H1 (cell line): ENCODE measurements around the gene GPR42. TPM values are rescaled to one million over a fixed set of nuclear protein-coding genes. Genes with fewer than 3 reads are reported as not detected.

ENCODE experiments used
- CTCF ChIA-PET: fragments of 300-600 bp; sonication (Branson Sonifier 250); formaldehyde crosslinking; loops from one replicate; lab custom pipeline; 2021; ENCODE audit not compliant: partially characterized antibody; lab: Charles Lee
- POLR2A ChIA-PET: fragments of 300-600 bp; sonication (Branson Sonifier 250); formaldehyde crosslinking; loops from one replicate; lab custom pipeline; 2021; ENCODE audit warnings: inconsistent platforms; ENCODE audit not compliant: partially characterized antibody; lab: Charles Lee
- DNase-seq, 2 experiments: peaks; one replicate each; pipeline versions ENCODE4 v3.0.0 to v3.0.0-alpha.2; 2010 to 2022; ENCODE audit warnings: low spot score in 2 of 2, low read depth in 1 of 2, mixed read lengths in 1 of 2
- FAIRE-seq: peaks from 2 replicates; lab custom pipeline; 2011; peaks lifted over from hg19 to GRCh38; lab: Jason Lieb, UNC
- H2AFZ ChIP-seq: 2 replicates; pipeline ENCODE4 v1.8.1; 2012; ENCODE audit warnings: low read length, inconsistent platforms
- H2AK5ac ChIP-seq: 2 replicates; pipeline ENCODE4 v1.6.1; 2013; ENCODE audit warnings: low read depth, low read length
- H2BK120ac ChIP-seq: replicated peaks from 2 replicates; pipeline ENCODE3; 2013; ENCODE audit warnings: low read depth, low read length, inconsistent platforms
- H2BK12ac ChIP-seq: 2 replicates; pipeline ENCODE4 v1.6.1; 2013; ENCODE audit warnings: low read depth, low read length
- H2BK15ac ChIP-seq: 2 replicates; pipeline ENCODE4 v1.6.1; 2013; ENCODE audit warnings: low read length
- H2BK20ac ChIP-seq: 2 replicates; pipeline ENCODE4 v1.6.1; 2013; ENCODE audit warnings: low read length
- H2BK5ac ChIP-seq: 2 replicates; pipeline ENCODE4 v1.6.1; 2013; ENCODE audit warnings: low read depth, low read length
- H3K14ac ChIP-seq: 2 replicates; pipeline ENCODE4 v1.6.1; 2013; ENCODE audit warnings: inconsistent platforms; ENCODE audit not compliant: insufficient read length
- H3K18ac ChIP-seq: 2 replicates; pipeline ENCODE4 v1.6.1; 2013; ENCODE audit warnings: low read length; ENCODE audit errors: extremely low read depth
- H3K23ac ChIP-seq: 2 replicates; pipeline ENCODE4 v1.6.1; 2013; ENCODE audit warnings: inconsistent platforms; ENCODE audit not compliant: insufficient read length
- H3K23me2 ChIP-seq: 2 replicates; pipeline ENCODE4 v1.6.1; 2013; ENCODE audit warnings: low read depth, low read length
- H3K27ac ChIP-seq: 2 replicates; pipeline ENCODE4 v1.6.1; 2011; ENCODE audit warnings: low read depth, low read length, inconsistent platforms
- H3K27me3 ChIP-seq, 4 experiments: replicated peaks in 1 of 4; 1 replicate in 1 of 4; 2 replicates in 3 of 4; pipeline versions ENCODE4 v1.6.1 to v1.8.1; 2011 to 2013; ENCODE audit warnings: low read length in 3 of 4, mild to moderate bottlenecking in 3 of 4, inconsistent platforms in 2 of 4, mixed read lengths in 2 of 4, moderate library complexity in 1 of 4; ENCODE audit not compliant: control insufficient read depth in 3 of 4, insufficient read depth in 3 of 4; ENCODE audit errors: extremely low read depth in 1 of 4
- H3K36me3 ChIP-seq, 4 experiments: 2 replicates each; pipeline versions ENCODE4 v1.6.1 to v1.8.1; 2011 to 2013; ENCODE audit warnings: mild to moderate bottlenecking in 4 of 4, low read length in 3 of 4, moderate library complexity in 2 of 4, control low read depth in 1 of 4, inconsistent platforms in 1 of 4; ENCODE audit not compliant: insufficient read depth in 4 of 4, control insufficient read depth in 2 of 4
- H3K4ac ChIP-seq: replicated peaks from 2 replicates; pipeline ENCODE3; 2013; ENCODE audit warnings: low read length, low read depth, mixed read lengths, inconsistent platforms; ENCODE audit not compliant: insufficient read length
- H3K4me1 ChIP-seq, 4 experiments: replicated peaks in 1 of 4; 1 replicate in 1 of 4; 2 replicates in 3 of 4; pipeline versions ENCODE4 v1.6.1 to v1.8.1; 2011 to 2013; ENCODE audit warnings: low read length in 3 of 4, inconsistent platforms in 2 of 4, mixed read lengths in 1 of 4; ENCODE audit not compliant: insufficient read depth in 4 of 4, control insufficient read depth in 3 of 4
- H3K4me2 ChIP-seq, 2 experiments: 2 replicates each; pipeline versions ENCODE4 v1.6.1 to v1.8.1; 2011 to 2013; ENCODE audit warnings: low read depth in 2 of 2, low read length in 2 of 2, control low read depth in 1 of 2, inconsistent platforms in 1 of 2, mild to moderate bottlenecking in 1 of 2; ENCODE audit not compliant: insufficient read depth in 1 of 2
- H3K4me3 ChIP-seq, 4 experiments: fragments of 200-600, 300-600 bp in 1 of 4; sonication (generic), shearing (Covaris generic), sonication (Bioruptor Twin) in 1 of 4; 2 replicates each; pipeline versions ENCODE4 v1.5.1 to v1.8.1; 2011 to 2016; ENCODE audit warnings: low read length in 4 of 4, low read depth in 3 of 4, control low read depth in 2 of 4, inconsistent platforms in 2 of 4, mild to moderate bottlenecking in 2 of 4, mixed read lengths in 1 of 4, moderate library complexity in 1 of 4; ENCODE audit not compliant: insufficient read depth in 2 of 4; ENCODE audit errors: extremely low read depth in 1 of 4
- H3K56ac ChIP-seq: replicated peaks from 2 replicates; pipeline ENCODE3; 2013; ENCODE audit warnings: low read depth, mild to moderate bottlenecking, mixed read lengths, low read length, inconsistent platforms; ENCODE audit not compliant: insufficient read length
- H3K79me1 ChIP-seq: 2 replicates; pipeline ENCODE4 v1.6.1; 2013; ENCODE audit warnings: low read depth, low read length, control low read depth
- H3K79me2 ChIP-seq, 2 experiments: 2 replicates each; pipeline versions ENCODE4 v1.6.1 to v1.8.1; 2012 to 2013; ENCODE audit warnings: low read length in 2 of 2, mild to moderate bottlenecking in 2 of 2, inconsistent platforms in 1 of 2; ENCODE audit not compliant: insufficient read depth in 2 of 2, control insufficient read depth in 1 of 2
- H3K9ac ChIP-seq, 4 experiments: replicated peaks in 1 of 4; 1 replicate in 1 of 4; 2 replicates in 3 of 4; pipeline versions ENCODE4 v1.6.1 to v1.8.1; 2011 to 2013; ENCODE audit warnings: low read depth in 3 of 4, low read length in 3 of 4, control low read depth in 2 of 4, mild to moderate bottlenecking in 2 of 4, moderate library complexity in 2 of 4, inconsistent platforms in 1 of 4; ENCODE audit errors: extremely low read depth in 1 of 4
- H3K9me3 ChIP-seq, 2 experiments: 2 replicates each; pipeline versions ENCODE4 v1.6.1 to v1.8.1; 2012 to 2013; ENCODE audit warnings: mild to moderate bottlenecking in 2 of 2, moderate library complexity in 2 of 2, control low read depth in 1 of 2, inconsistent platforms in 1 of 2, low read depth in 1 of 2, low read length in 1 of 2, mixed read lengths in 1 of 2; ENCODE audit not compliant: insufficient read depth in 2 of 2
- H4K20me1 ChIP-seq, 2 experiments: replicated peaks in 1 of 2; 2 replicates each; pipeline versions ENCODE3 to v1.8.1; 2011 to 2013; ENCODE audit warnings: inconsistent platforms in 2 of 2, low read length in 2 of 2, mild to moderate bottlenecking in 1 of 2; ENCODE audit not compliant: insufficient read depth in 2 of 2, control insufficient read depth in 1 of 2
- H4K5ac ChIP-seq: 2 replicates; pipeline ENCODE4 v1.6.1; 2013; ENCODE audit warnings: low read length, low read depth, mixed read lengths, inconsistent platforms; ENCODE audit not compliant: insufficient read length
- H4K8ac ChIP-seq: 2 replicates; pipeline ENCODE4 v1.8.0; 2013; ENCODE audit warnings: mild to moderate bottlenecking, moderate library complexity, low read length, inconsistent platforms; ENCODE audit not compliant: insufficient read depth; ENCODE audit errors: extremely low read depth
- H4K91ac ChIP-seq: replicated peaks from 2 replicates; pipeline ENCODE3; 2013; ENCODE audit warnings: low read length, mixed read lengths, inconsistent platforms; ENCODE audit not compliant: insufficient read length
- BRCA1 ChIP-seq: IDR thresholded peaks from 2 replicates; pipeline ENCODE4 v1.6.1; 2012; ENCODE audit warnings: low read depth, low read length, improper control_type of control experiment
- RAD21 ChIP-seq, 2 experiments: IDR thresholded peaks in 1 of 2; conservative IDR thresholded peaks in 1 of 2; 2 replicates each; pipeline ENCODE4 v1.6.1; 2011; ENCODE audit warnings: low read depth in 2 of 2, low read length in 2 of 2, improper control_type of control experiment in 1 of 2, inconsistent platforms in 1 of 2, mild to moderate bottlenecking in 1 of 2, moderate library complexity in 1 of 2
- WGBS, 2 experiments: shearing (Covaris generic) in 1 of 2; methylation state at CpG; one replicate each; pipeline versions ENCODE4 v1.1.6 to v1.1.7; 2013 to 2015; ENCODE audit warnings: low lambda C conversion rate in 2 of 2, mixed read lengths in 2 of 2, inconsistent platforms in 1 of 2, low coverage in 1 of 2, missing lambda C conversion rate in 1 of 2; ENCODE audit not compliant: insufficient replicate concordance in 2 of 2, insufficient coverage in 1 of 2, insufficient read length in 1 of 2; ENCODE audit errors: extremely low coverage in 1 of 2, missing lambda C conversion rate in 1 of 2; 5-methylcytosine and 5-hydroxymethylcytosine counted together
- polyA plus RNA-seq, 7 experiments: library from polyadenylated mRNA; depleted of rRNA in 3 of 7; stranded (reverse) in 5 of 7; unstranded in 2 of 7; fragments of >200 nt in 5 of 7; fragments of 200-250 nt in 2 of 7; gene quantifications; 1 replicate in 5 of 7; 2 replicates in 1 of 7; 4 replicates in 1 of 7; pipeline versions ENCODE4 v1.2.1 to v1.2.3, GENCODE V29; 2011 to 2013; ENCODE audit warnings: missing spikeins in 2 of 7, mixed read lengths in 2 of 7
- total RNA-seq: library from RNA; stranded (reverse); fragmentation: NEBNext Ultra II Directional; extraction: Animal tissue kit (Norgen Biotek cat#: 25700); gene quantifications from 2 replicates; pipeline ENCODE4 v1.2.1, GENCODE V29; 2021

GPR42 gene
- total and polyA plus RNA-seq, 2 of the 8 experiments (the other 6 are each of a cell fraction or from before 2014, with no cell fraction given): not detected

- no peak overlapping the region for H2BK20ac ChIP-seq
- DNase-seq: no peak
- H3K4ac ChIP-seq: no peak overlapping the region
- no peaks in the 10 kb centered on the region for H3K79me1 ChIP-seq
- H4K91ac ChIP-seq: no peak overlapping the region
- WGBS, 2 experiments: 50% methylated on average over 2 of the region's 5 CpGs; no CpG with 5 or more reads in 1 of the 2 experiments
- no peak overlapping the region for H2BK120ac ChIP-seq
- H3K23me2 ChIP-seq: no peaks in the 10 kb centered on the region
- no peaks in the 10 kb centered on the region for H3K79me2 ChIP-seq
- H3K27me3 ChIP-seq: no peaks in the 10 kb centered on the region
- no peak for TF ChIP-seq BRCA1
- no peak for TF ChIP-seq RAD21 (IDR thresholded peaks at IDR 0.05 in 1 of 2, conservative IDR thresholded peaks at IDR 0.05 in 1 of 2; ENCODE audit: low read depth in 2 of 2, low read length in 2 of 2)
- no peak overlapping the region for H2BK5ac ChIP-seq
- no peak for FAIRE-seq
- H2AFZ ChIP-seq: no peak overlapping the region
- H3K18ac ChIP-seq: no peak overlapping the region
- H3K9ac ChIP-seq: no peak overlapping the region
- H3K56ac ChIP-seq: no peak overlapping the region
- H2BK15ac ChIP-seq: no peak overlapping the region
- no peak overlapping the region for H2AK5ac ChIP-seq
- H3K27ac ChIP-seq: no peak overlapping the region
- CTCF ChIA-PET: interaction anchor here (1.0 to 1.2 kb wide), 3 partner anchors 10 to 134 kb away, joined by 3 to 4 read pairs (median 3); no protein-coding TSS in a partner anchor
- H3K4me3 ChIP-seq: no peak overlapping the region
- H3K36me3 ChIP-seq: no peaks in the 10 kb centered on the region
- POLR2A ChIA-PET: interaction anchor here (0.6 kb wide), 1 partner anchor 33 kb away, joined by 3 read pairs; no protein-coding TSS in a partner anchor
- H4K8ac ChIP-seq: no peak overlapping the region
- no peak overlapping the region for H3K14ac ChIP-seq
- no peaks in the 10 kb centered on the region for H3K9me3 ChIP-seq
- H3K4me2 ChIP-seq: no peak overlapping the region
- H3K23ac ChIP-seq: no peak overlapping the region
- H4K5ac ChIP-seq: no peak overlapping the region
- no peak overlapping the region for H2BK12ac ChIP-seq
- no peaks in the 10 kb centered on the region for H4K20me1 ChIP-seq
- no peaks in the 10 kb centered on the region for H3K4me1 ChIP-seq
Measured at GRCh38 chr19:35360880-35361420, 9.9 kb upstream of the GPR42 start.
